HepG2 (cell line): ENCODE results near the gene TMEM236. TPM values are rescaled to one million over a fixed set of nuclear protein-coding genes. Genes with fewer than 3 reads are reported as not detected.

Source experiments
- ATAC-seq: fragments of 200-7000 bp; cut with Tn5 transposase; 3 replicates; pipeline ENCODE4 v1.9.1; 2020; ENCODE audit warnings: mild to moderate bottlenecking, moderate library complexity
- BruUV-seq: library from RNA; stranded (reverse); fragments of 400-500 nt; replicated peaks from 2 replicates; lab custom pipeline; 2021; lab: Mats Ljungman, UMichigan
- CTCF ChIA-PET: fragments of 300-600 bp; formaldehyde crosslinking; extraction: SDS; loops from one replicate; lab custom pipeline; 2021; ENCODE audit warnings: low total read pairs, inconsistent platforms, low intra/inter-chr PET ratio; lab: Yijun Ruan, JAX
- POLR2A ChIA-PET: fragments of 350-600 bp; sonication (Branson Sonifier 250); formaldehyde crosslinking; loops from one replicate; lab custom pipeline; 2020; ENCODE audit warnings: antibody characterized with exemption, inconsistent platforms; lab: Yijun Ruan, JAX
- DNase-seq: peaks from one replicate; pipeline ENCODE4 v3.0.0-alpha.2; 2015; ENCODE audit warnings: low spot score
- FAIRE-seq: peaks from 3 replicates; lab custom pipeline; 2011; peaks lifted over from hg19 to GRCh38; lab: Jason Lieb, UNC
- H2AFZ ChIP-seq: one replicate; pipeline ENCODE4 v1.6.1; 2011; ENCODE audit warnings: low read length, inconsistent platforms
- H3K27ac ChIP-seq: fragments of 300-600 bp; 3 replicates; pipeline ENCODE4 v1.8.0; 2011; ENCODE audit warnings: mixed run types, mild to moderate bottlenecking, mixed read lengths, low read length, inconsistent platforms; ENCODE audit not compliant: insufficient read depth; ENCODE audit errors: extremely low read length
- H3K27me3 ChIP-seq, 2 experiments: fragments of 200-600 bp in 1 of 2; 2 replicates in 1 of 2; 3 replicates in 1 of 2; pipeline versions ENCODE4 v1.6.0 to v1.8.0; 2011; ENCODE audit warnings: low read length in 2 of 2, mild to moderate bottlenecking in 2 of 2, moderate library complexity in 2 of 2, inconsistent platforms in 1 of 2; ENCODE audit not compliant: insufficient read depth in 2 of 2, control insufficient read depth in 1 of 2
- H3K36me3 ChIP-seq, 2 experiments: fragments of 200-600 bp in 1 of 2; replicated peaks in 1 of 2; 2 replicates in 1 of 2; 3 replicates in 1 of 2; pipeline versions ENCODE4 v1.5.1 to v1.8.0; 2011; ENCODE audit warnings: low read length in 2 of 2, inconsistent platforms in 1 of 2; ENCODE audit not compliant: insufficient read depth in 2 of 2, control insufficient read depth in 1 of 2
- H3K4me1 ChIP-seq: 2 replicates; pipeline ENCODE4 v1.5.1; 2012; ENCODE audit warnings: low read length, inconsistent platforms; ENCODE audit not compliant: insufficient read depth
- H3K4me2 ChIP-seq: 2 replicates; pipeline ENCODE4 v1.6.0; 2011; ENCODE audit warnings: low read depth, low read length, inconsistent platforms
- H3K4me3 ChIP-seq, 3 experiments: fragments of 200-600 bp in 1 of 3; sonication (generic), shearing (Covaris generic) in 1 of 3; replicated peaks in 1 of 3; 2 replicates each; pipeline ENCODE4 v1.5.1; 2011 to 2016; ENCODE audit warnings: low read length in 3 of 3, inconsistent platforms in 2 of 3, low read depth in 2 of 3, mild to moderate bottlenecking in 2 of 3, control low read depth in 1 of 3, mixed read lengths in 1 of 3; ENCODE audit not compliant: insufficient read depth in 1 of 3
- H3K79me2 ChIP-seq: one replicate; pipeline ENCODE4 v1.6.1; 2011; ENCODE audit warnings: low read length, inconsistent platforms; ENCODE audit not compliant: insufficient read depth
- H3K9ac ChIP-seq: 2 replicates; pipeline ENCODE4 v1.6.0; 2011; ENCODE audit warnings: mild to moderate bottlenecking, low read depth, low read length, inconsistent platforms; ENCODE audit not compliant: insufficient read depth
- H3K9me3 ChIP-seq: 2 replicates; pipeline ENCODE4 v1.5.1; 2012; ENCODE audit warnings: mild to moderate bottlenecking, low read length
- H4K20me1 ChIP-seq: 2 replicates; pipeline ENCODE4 v1.6.0; 2011; ENCODE audit warnings: inconsistent platforms, mild to moderate bottlenecking, low read length, moderate library complexity; ENCODE audit not compliant: insufficient read depth
- MBD4 ChIP-seq: IDR thresholded peaks from 2 replicates; pipeline ENCODE4 v1.6.1; 2012; ENCODE audit warnings: low read length, inconsistent platforms, borderline replicate concordance
- NFE2L2 ChIP-seq: fragments of 150-350 bp; IDR thresholded peaks from 2 replicates; pipeline ENCODE4 v1.6.1; 2014; ENCODE audit warnings: low read length
- U2AF1 ChIP-seq: fragments of 200-400 bp; formaldehyde crosslinking; optimal IDR thresholded peaks from 2 replicates; pipeline ENCODE3; 2017; ENCODE audit warnings: mild to moderate bottlenecking, low read depth, low read length
- ZBTB7A ChIP-seq: sonication (generic); formaldehyde crosslinking; IDR thresholded peaks from 2 replicates; pipeline ENCODE4 v1.8.0; 2022; ENCODE audit warnings: mild to moderate bottlenecking, missing genetic modification reagents
- ZNF232 ChIP-seq: sonication (generic); formaldehyde crosslinking; IDR thresholded peaks from 2 replicates; pipeline ENCODE4 v1.4.0; 2020; ENCODE audit warnings: missing genetic modification reagents, borderline replicate concordance
- ZNF549 ChIP-seq: sonication (generic); formaldehyde crosslinking; IDR thresholded peaks from 2 replicates; pipeline ENCODE4 v1.5.0; 2020; ENCODE audit warnings: missing genetic modification reagents
- ZNF572 ChIP-seq: sonication (generic); formaldehyde crosslinking; IDR thresholded peaks from 2 replicates; pipeline ENCODE4 v1.5.1; 2020; ENCODE audit warnings: mild to moderate bottlenecking, missing genetic modification reagents
- ZNF709 ChIP-seq: sonication (generic); formaldehyde crosslinking; IDR thresholded peaks from 2 replicates; pipeline ENCODE4 v1.5.0; 2020; ENCODE audit warnings: mild to moderate bottlenecking, missing genetic modification reagents
- ZNF766 ChIP-seq: sonication (generic); formaldehyde crosslinking; IDR thresholded peaks from 2 replicates; pipeline ENCODE4 v1.5.0; 2020; ENCODE audit warnings: missing genetic modification reagents, borderline replicate concordance
- WGBS: methylation state at CpG from one replicate; pipeline ENCODE4 v1.1.6; 2017; ENCODE audit warnings: low lambda C conversion rate; 5-methylcytosine and 5-hydroxymethylcytosine counted together
- in situ Hi-C: cut with HindIII; loops from 2 replicates; pipeline ENCODE4 v1.10.0; 2017; ENCODE audit warnings: low pct_unique_long_range_greater_than_20kb; ENCODE audit not compliant: extremely low pct_ligation_motif_present
- intact Hi-C: fragments of 100-400 bp; cut with micrococcal nuclease; formaldehyde crosslinking; loops from one replicate; pipeline ENCODE4 v1.10.0; 2022; ENCODE audit not compliant: unreplicated experiment
- polyA plus RNA-seq, 8 experiments: library from polyadenylated mRNA; depleted of rRNA in 3 of 8; stranded (reverse) in 7 of 8; unstranded in 1 of 8; fragments of >200 nt; fragmentation: Illumina TruSeq in 4 of 8; extraction: Trizol in 4 of 8; gene quantifications; 2 replicates each; pipeline versions ENCODE4 v1.2.1 to v1.2.3, GENCODE V29; 2011 to 2016; ENCODE audit warnings: low read depth in 4 of 8, missing spikeins in 1 of 8, mixed read lengths in 1 of 8; ENCODE audit not compliant: insufficient read depth in 1 of 8
- total RNA-seq, 5 experiments: library from RNA; depleted of rRNA; stranded (reverse); fragments of >200 nt; fragmentation: Illumina TruSeq; extraction: Trizol; gene quantifications; 2 replicates each; pipeline ENCODE4 v1.2.3, GENCODE V29; 2016; ENCODE audit warnings: low read depth in 1 of 5
- TF ChIP-seq, protein P1 (sequence below): sonication (generic); formaldehyde crosslinking; IDR thresholded peaks from 2 replicates; pipeline ENCODE4 v1.8.0; 2022; ENCODE audit warnings: missing genetic modification reagents, mild to moderate bottlenecking, inconsistent platforms, borderline replicate concordance
- TF ChIP-seq, protein P2 (sequence below): sonication (generic); formaldehyde crosslinking; IDR thresholded peaks from 2 replicates; pipeline ENCODE4 v1.9.0; 2021; ENCODE audit warnings: missing genetic modification reagents, borderline replicate concordance

TMEM236 gene
- total and polyA plus RNA-seq, 2 of the 13 experiments (the other 11 are each of a cell fraction or from before 2014, with no cell fraction given) = 0.04 to 0.08 TPM

DNA sequence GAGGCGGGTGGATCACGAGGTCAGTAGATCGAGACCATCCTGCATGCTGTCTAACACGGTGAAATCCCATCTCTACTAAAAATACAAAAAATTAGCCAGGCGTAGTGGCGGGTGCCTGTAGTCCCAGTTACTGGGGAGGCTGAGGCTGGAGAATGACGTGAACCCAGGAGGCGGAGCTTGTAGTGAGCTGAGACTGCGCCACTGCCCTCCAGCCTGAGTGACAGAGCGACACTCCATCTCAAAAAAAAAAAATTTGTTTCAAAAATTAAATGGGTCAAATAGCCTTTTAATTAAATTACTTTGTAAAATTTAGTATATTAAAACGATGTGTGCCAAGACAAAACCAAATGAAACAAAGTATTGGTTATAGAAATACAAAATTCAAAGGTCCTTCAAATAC, 50.3 kb downstream of the TMEM236 start:
- no peaks in the 10 kb centered on the region for H3K9me3 ChIP-seq
- no peak overlapping the region for H3K4me2 ChIP-seq
- no peak for TF ChIP-seq U2AF1
- TF ChIP-seq, all 625 proteins: peak for 0
- no peak overlapping the region for H2AFZ ChIP-seq
- H3K9ac ChIP-seq = no peak overlapping the region
- ChIA-PET POLR2A (no interaction called here), CTCF (no interaction called here)
- H3K4me1 ChIP-seq = no peaks in the 10 kb centered on the region
- H3K27me3 ChIP-seq = peaks cover 0 to 6% of the 10 kb centered on the region in 2 experiments; a peak in 1 of 5 replicates
- no peak for DNase-seq
- H3K4me3 ChIP-seq = no peak overlapping the region
- no peak for ATAC-seq
- in situ Hi-C loops (no loop called here), intact Hi-C loops (no loop called here)
- no peaks in the 10 kb centered on the region for H3K79me2 ChIP-seq
- no TSS peak for BruUV-seq
- H3K27ac ChIP-seq = no peak overlapping the region
- WGBS = 52% methylated on average over 11 of the region's 11 CpGs
- FAIRE-seq = no peak
- H3K36me3 ChIP-seq = no peaks in the 10 kb centered on the region
- H4K20me1 ChIP-seq = no peaks in the 10 kb centered on the region

DNA sequence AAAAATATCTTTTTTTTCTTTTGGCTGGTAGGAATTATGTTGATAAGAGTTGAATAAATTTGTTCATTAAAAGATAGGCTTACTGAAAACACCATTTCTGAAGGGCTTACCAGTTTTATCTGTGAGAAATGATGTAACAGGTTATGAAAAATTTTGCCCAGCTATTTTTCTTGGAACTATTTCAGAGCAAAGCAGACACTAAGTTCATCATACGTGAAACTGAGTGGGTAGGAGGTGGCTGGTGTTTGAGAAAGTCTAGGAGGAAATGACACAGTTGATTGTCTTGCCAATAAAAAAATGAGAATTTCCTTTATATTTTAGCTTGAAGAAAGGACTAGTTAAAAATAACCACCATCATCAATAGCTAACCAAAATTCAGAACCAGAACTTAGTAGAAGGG, 51.0 kb downstream of the TMEM236 start:
- Histone ChIP-seq H3K9ac (no peak overlapping the region), H3K27ac (no peak overlapping the region), H3K36me3 (no peaks in the 10 kb centered on the region), H3K9me3 (no peaks in the 10 kb centered on the region), H4K20me1 (no peaks in the 10 kb centered on the region), H3K4me1 (no peaks in the 10 kb centered on the region), H2AFZ (no peak overlapping the region), H3K4me3 (no peak overlapping the region), H3K79me2 (no peaks in the 10 kb centered on the region), H3K4me2 (no peak overlapping the region), H3K27me3 (peaks cover 0 to 6% of the 10 kb centered on the region in 2 experiments; a peak in 1 of 5 replicates)
- ChIA-PET CTCF (no interaction called here), POLR2A (no interaction called here)
- intact Hi-C loops (no loop called here), in situ Hi-C loops (no loop called here)
- DNase-seq (no peak), ATAC-seq (no peak), FAIRE-seq (no peak)
- BruUV-seq = no TSS peak
- 3% methylated on average over 1 of the region's 1 CpG for WGBS
- TF ChIP-seq NFE2L2 (no peak), ZNF549 (CRISPR knock-in tag) (no peak), ZNF766 (no peak), ZNF709 (CRISPR knock-in tag) (no peak), MBD4 (no peak), ZNF572 (CRISPR knock-in tag) (no peak), ZBTB7A (CRISPR knock-in tag) (no peak), ZNF232 (no peak)
- TF ChIP-seq, protein P1, sequence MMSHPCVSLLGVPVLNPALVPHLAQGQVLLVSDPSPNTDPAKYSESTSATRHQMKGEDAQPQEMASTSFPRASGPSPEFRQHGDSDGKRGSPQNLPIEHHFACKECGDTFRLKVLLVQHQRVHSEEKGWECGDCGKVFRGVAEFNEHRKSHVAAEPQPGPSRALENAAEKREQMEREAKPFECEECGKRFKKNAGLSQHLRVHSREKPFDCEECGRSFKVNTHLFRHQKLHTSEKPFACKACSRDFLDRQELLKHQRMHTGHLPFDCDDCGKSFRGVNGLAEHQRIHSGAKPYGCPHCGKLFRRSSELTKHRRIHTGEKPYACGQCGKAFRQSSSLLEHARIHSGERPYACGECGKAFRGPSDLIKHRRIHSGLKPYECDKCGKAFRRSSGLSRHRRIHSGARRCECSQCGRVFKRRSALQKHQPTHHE (CRISPR knock-in tag) = no peak
- TF ChIP-seq, protein P2, sequence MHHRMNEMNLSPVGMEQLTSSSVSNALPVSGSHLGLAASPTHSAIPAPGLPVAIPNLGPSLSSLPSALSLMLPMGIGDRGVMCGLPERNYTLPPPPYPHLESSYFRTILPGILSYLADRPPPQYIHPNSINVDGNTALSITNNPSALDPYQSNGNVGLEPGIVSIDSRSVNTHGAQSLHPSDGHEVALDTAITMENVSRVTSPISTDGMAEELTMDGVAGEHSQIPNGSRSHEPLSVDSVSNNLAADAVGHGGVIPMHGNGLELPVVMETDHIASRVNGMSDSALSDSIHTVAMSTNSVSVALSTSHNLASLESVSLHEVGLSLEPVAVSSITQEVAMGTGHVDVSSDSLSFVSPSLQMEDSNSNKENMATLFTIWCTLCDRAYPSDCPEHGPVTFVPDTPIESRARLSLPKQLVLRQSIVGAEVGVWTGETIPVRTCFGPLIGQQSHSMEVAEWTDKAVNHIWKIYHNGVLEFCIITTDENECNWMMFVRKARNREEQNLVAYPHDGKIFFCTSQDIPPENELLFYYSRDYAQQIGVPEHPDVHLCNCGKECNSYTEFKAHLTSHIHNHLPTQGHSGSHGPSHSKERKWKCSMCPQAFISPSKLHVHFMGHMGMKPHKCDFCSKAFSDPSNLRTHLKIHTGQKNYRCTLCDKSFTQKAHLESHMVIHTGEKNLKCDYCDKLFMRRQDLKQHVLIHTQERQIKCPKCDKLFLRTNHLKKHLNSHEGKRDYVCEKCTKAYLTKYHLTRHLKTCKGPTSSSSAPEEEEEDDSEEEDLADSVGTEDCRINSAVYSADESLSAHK (CRISPR knock-in tag) = no peak
